GM12864 (cell line): ENCODE results near the gene TCP11X2.
"Not testable (repeated sequence)": the region's sequence is repeated elsewhere in the genome, so short reads cannot be mapped to it uniquely, and the experiment has no call there.

Experiments used
- DNase-seq: peaks from one replicate; pipeline ENCODE4 v3.0.0-alpha.2; 2011; ENCODE audit warnings: low read depth
- H3K4me3 ChIP-seq: 2 replicates; pipeline ENCODE4 v1.5.1; 2011; ENCODE audit warnings: mild to moderate bottlenecking, low read depth, low read length, control low read depth
- TF ChIP-seq, protein P1 (sequence below): IDR thresholded peaks from 2 replicates; pipeline ENCODE4 v1.5.1; 2011; ENCODE audit warnings: low read depth, mild to moderate bottlenecking, moderate library complexity, low read length, control low read depth, inconsistent platforms; ENCODE audit errors: missing control alignments

TCP11X2 gene

DNA sequence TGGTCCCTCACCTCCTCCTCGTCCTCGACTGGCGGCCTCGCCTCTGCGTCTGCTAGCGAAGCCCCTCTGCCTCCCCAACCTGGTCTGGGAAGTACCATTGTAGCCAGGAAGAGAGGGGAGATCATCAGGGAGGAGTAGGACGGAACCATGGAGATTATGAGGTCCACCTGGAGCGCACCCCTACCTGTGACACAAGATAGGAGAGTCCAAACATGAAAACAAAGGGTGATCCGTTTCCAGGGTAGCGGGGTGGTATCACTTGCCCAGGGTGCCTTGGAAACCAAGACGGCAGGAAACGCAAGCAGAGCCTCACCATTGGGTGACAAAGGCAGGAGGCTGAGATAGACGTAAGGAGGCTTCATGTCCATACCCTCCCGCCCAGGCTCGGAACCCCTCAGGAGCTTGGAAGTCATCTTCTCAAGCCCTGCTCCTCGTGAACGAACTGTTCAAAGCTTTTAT is at the start of gene TCP11X2:
Gene TCP11X2, minus strand, starts transcription at position 51 of the 459 bp plus-strand sequence.
- DNase-seq, H3K4me3 ChIP-seq: not testable (repeated sequence)

DNA sequence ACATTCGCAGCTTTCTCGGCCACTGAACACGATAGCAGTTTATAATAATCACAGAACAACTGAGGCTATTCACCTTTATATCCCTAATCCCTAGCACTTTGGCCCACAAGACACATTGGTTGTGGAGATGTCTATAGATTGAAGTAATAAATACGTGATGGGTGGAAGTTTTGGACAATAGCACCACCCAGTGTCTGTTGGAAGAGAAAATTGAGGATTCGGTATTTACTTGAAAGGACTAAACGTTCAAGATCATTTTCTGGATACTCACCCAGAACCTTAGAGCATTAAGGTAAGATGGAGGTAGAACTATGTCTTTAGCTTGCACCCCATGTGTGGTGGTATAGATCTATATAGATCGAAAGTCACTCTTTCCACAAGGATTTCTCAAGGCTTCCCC is 45.7 kb upstream of the TCP11X2 start:
- H3K4me3 ChIP-seq: no peak overlapping the region
- TF ChIP-seq, protein P1, sequence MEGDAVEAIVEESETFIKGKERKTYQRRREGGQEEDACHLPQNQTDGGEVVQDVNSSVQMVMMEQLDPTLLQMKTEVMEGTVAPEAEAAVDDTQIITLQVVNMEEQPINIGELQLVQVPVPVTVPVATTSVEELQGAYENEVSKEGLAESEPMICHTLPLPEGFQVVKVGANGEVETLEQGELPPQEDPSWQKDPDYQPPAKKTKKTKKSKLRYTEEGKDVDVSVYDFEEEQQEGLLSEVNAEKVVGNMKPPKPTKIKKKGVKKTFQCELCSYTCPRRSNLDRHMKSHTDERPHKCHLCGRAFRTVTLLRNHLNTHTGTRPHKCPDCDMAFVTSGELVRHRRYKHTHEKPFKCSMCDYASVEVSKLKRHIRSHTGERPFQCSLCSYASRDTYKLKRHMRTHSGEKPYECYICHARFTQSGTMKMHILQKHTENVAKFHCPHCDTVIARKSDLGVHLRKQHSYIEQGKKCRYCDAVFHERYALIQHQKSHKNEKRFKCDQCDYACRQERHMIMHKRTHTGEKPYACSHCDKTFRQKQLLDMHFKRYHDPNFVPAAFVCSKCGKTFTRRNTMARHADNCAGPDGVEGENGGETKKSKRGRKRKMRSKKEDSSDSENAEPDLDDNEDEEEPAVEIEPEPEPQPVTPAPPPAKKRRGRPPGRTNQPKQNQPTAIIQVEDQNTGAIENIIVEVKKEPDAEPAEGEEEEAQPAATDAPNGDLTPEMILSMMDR: no peak
- DNase-seq: no peak

DNA sequence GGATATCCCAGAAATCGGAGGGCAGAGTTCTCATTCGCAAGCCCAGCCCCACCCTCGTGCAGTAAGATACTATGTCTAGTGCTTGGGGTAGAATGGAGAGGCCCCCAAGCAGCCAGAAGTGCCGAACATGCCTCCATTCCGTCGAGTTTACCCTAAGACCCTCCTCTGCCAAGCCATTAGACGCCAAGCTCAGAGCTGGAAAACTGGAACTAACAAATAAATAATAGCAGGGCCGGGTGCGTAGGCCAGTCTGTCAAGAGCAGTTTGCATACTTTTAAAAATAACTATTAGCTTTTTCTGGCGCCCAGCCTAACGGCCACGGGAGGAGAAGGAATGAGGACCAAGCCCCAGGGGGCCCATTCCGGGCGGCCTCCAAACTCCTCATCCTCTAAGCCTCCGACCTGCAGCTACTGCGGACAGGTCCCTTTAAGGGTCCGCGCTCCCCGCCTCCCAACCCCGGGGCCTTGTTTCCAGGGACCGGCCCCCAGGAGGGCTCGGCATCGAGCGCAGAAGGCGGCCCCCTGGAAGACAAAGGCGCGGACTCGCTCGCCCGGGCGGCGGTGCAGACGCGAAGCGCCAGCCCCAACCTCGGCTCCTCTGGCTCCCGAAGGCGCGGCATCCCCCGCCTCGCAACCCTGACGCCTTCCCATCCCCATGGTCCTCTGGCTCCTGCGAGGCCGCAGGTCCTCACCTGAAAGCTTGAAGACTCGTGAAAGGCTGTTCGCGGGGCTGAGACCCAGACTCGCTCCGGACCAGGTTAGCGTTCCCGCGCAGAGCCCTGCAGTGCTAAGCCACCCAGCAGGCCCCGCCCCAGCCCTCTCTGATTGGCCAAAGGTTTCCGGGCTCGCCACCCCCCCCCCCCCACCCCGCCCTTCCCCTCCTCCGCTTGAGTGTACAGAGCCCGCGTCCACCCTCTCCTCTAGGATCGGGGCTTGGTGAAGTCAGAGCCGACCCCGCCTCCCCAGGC is 44.6 kb upstream of the TCP11X2 start, which contains the start of gene TMSB15A:
Gene TMSB15A, minus strand, starts transcription at position 765 of the 967 bp plus-strand sequence.
- DNase-seq: no peak
- TF ChIP-seq, protein P1: no peak

DNA sequence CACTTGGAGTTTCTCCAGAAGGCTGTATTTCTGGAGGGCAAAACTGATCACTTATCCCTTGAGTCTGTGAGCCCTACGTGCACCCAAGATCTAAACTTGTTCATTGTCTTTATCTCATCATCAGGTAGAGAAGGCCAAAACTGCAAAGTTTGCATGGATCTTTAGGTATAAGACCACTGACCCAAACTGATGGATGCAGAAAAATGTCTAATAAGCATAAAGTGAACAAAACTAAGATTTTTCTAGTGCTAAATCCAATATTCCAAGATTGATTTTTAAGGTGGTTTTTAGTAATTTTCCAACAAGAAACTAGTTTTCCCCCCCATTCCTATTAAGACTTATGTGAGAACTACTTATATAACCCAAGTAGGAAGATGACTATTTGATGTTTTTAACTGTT is 42.9 kb upstream of the TCP11X2 start:
- no peak overlapping the region for H3K4me3 ChIP-seq
- DNase-seq: no peak
- TF ChIP-seq, protein P1: no peak

More for the DNA sequence above, 44.6 kb upstream of the TCP11X2 start, which contains the start of gene TMSB15A:
- peak within 1 kb of the TSS; percentile 23; the same call in 1 of the 2 replicates for H3K4me3 ChIP-seq

DNA sequence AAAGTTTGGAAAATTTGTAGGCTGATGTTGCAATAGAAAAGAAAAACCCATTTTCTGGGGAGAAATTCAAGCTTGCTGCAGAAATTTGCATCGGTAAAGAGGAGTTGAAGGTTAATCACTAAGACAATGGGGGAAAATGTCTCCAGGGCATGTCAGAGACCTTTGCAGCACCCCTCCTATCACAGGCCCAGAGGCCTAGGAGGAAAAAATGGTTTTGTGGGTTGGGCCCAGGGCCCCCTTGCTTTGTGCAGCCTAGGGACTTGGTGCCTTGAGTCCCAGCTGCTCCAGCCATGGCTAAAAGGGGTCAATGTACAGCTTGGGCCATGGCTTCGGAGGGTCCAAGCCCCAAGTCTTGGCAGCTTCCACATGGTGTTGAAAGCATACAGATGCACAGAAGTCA is 27.1 kb upstream of the TCP11X2 start:
- H3K4me3 ChIP-seq: no peak overlapping the region
- TF ChIP-seq, protein P1: no peak
- no peak for DNase-seq

DNA sequence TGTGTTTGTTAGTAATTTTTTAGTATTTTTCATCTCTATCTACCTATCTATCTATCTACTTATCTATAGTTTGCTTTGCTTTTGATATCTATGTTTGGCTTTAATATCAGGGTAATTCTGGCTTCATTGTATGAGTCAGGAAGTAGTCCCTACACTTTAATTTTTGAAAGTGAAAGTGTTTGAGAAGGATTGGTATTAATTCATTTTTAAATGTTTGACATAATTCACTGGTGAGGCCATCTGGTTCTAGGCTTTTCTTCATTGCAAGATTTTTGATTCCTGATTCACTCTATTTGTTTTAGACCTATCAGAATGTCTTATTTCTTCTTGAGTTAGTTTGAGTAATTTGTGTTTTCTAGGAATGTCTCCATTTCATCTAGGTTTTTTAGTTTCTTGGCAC is 20.2 kb upstream of the TCP11X2 start:
- no peak overlapping the region for H3K4me3 ChIP-seq
- TF ChIP-seq, protein P1: no peak
- no peak for DNase-seq

DNA sequence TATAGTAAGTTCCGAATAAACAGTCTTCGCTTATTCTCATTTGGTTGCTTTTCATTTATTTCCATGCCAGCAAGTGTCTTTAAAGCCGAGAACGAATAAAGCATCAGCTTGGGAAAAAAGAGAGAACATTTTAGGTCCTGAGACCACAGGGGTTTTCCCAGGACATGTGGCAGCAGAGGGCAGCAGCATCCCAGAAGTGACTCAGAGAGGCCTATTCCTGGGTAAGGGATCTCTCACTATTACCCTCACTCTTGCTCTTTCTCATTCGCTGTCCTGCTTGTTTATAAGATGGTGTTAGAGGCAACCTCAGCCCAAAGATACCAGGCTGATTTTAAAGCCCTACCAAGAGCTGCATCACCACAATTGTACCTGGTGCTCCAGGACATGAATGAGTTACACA is 7.2 kb upstream of the TCP11X2 start:
- DNase-seq, H3K4me3 ChIP-seq: not testable (repeated sequence)

DNA sequence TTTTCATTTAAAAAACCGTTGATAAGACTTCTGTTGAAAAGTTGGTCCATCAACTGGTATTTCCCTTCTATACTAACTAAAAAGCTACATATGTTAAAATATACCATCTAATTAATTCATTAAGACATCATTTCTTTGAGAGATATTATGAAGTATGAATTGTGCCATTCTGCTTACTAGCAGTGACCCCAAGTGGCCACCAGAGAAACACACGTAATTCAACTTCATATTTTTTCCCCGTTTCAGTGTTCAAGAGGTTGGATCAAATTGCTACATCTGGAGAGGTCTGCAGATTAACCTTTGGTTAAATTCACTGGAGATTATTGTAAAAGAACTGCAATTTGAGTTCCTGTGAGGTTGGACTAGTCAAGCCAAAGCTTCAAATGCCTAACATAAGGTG is 1.4 kb downstream of the TCP11X2 start:
- not testable (repeated sequence) for H3K4me3 ChIP-seq, DNase-seq

DNA sequence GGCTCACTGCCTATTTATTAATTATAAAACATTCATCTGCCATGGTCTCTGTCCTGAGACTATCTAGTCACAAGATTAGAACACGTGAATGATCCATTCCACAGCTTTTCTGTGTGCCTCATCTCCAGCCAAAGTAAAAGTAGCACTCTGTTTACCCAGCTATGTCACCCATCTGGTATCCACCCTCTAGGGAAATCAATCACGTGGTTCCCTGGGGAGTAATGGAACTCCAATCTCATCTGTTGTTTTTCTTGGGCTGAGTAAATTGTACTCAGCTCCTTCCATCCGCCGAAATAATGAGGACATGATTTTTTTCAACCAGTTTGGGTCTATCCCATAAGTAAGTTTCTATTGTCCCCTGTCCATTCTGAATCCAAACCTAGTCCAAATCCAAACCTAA is 13.0 kb downstream of the TCP11X2 start:
- not testable (repeated sequence) for DNase-seq, H3K4me3 ChIP-seq

DNA sequence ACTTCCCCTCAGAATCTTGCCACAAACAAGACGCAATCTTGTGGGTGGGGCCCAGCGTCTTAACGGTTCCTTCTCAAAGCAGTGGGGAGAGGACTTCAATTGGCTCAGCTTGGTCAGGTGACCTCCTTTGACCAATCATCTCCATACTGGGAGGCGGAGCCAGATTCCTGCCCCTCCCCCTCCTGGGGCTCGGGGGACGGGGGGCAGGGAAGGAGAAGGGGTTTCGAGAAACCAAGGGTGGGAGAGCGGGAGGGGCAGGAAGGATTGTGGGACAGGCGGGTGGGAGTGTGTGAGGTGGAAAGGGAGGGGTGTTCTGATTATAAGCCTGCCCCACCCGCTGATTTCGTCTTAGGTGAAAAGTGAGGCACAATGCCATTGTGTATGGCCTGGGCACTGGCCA is 31.7 kb downstream of the TCP11X2 start, which contains the start of gene NXF2B:
Gene NXF2B, minus strand, starts transcription at position 101 of the 400 bp plus-strand sequence. CDS start 59,972 bp downstream, outside the sequence.
- not testable (repeated sequence) for H3K4me3 ChIP-seq

DNA sequence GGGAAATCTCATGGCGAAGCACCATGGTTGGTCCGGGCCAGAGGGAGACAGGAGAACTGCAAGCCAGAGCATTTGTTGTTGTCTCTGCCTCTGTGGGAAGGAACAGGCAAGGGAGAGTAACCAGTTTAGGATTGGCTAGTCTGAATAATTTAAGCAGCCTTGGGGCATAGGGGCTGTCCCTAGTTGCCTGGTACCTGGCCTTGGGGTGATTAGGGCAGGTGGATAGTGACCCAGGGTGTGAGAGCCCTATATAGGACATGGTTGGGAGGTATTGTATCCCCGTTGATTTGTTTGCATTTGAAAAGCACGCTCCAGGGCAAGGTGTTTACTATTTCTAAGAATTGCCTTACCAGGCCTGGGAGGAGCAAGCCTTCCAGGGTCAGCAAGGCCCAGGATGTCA is 57.1 kb downstream of the TCP11X2 start:
- DNase-seq, H3K4me3 ChIP-seq: not testable (repeated sequence)

More for the DNA sequence above, 31.7 kb downstream of the TCP11X2 start, which contains the start of gene NXF2B:
- DNase-seq: not testable (repeated sequence)
